Cortex of kidney (tissue), 1 donor: ENCODE data around the gene NOL12.
"Not testable (repeated sequence)": the region's sequence is repeated elsewhere in the genome, so short reads cannot be mapped to it uniquely, and the experiment has no call there.

Source experiments
- DNase-seq: peaks from one replicate; lab custom pipeline; 2025; lab: John Stamatoyannopoulos, UW

NOL12 gene, protein sequence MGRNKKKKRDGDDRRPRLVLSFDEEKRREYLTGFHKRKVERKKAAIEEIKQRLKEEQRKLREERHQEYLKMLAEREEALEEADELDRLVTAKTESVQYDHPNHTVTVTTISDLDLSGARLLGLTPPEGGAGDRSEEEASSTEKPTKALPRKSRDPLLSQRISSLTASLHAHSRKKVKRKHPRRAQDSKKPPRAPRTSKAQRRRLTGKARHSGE

GRCh38 chr22:37686002-37686982 lies at the start of gene NOL12:
TSS of gene NOL12 (plus strand) at chr22:37686343. CDS start at chr22:37686393, 50 bp downstream.
- no peak for DNase-seq

DNA sequence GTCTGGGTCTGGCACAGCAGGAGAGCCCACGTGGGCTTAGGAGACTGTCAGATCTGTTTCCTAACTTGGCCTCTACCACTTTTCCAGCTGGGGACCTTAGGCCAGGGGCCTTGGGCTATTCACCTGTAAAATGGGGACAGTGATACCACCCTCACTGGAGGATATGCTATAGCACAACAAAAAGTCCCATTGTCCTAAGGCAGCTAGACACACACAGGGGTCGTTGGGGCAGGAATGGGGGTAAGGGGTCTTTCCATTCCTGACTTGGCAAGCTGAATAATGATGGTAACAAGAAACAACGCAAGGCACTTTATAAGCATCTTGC lies 49.2 kb upstream of the NOL12 start:
- DNase-seq: no peak

DNA sequence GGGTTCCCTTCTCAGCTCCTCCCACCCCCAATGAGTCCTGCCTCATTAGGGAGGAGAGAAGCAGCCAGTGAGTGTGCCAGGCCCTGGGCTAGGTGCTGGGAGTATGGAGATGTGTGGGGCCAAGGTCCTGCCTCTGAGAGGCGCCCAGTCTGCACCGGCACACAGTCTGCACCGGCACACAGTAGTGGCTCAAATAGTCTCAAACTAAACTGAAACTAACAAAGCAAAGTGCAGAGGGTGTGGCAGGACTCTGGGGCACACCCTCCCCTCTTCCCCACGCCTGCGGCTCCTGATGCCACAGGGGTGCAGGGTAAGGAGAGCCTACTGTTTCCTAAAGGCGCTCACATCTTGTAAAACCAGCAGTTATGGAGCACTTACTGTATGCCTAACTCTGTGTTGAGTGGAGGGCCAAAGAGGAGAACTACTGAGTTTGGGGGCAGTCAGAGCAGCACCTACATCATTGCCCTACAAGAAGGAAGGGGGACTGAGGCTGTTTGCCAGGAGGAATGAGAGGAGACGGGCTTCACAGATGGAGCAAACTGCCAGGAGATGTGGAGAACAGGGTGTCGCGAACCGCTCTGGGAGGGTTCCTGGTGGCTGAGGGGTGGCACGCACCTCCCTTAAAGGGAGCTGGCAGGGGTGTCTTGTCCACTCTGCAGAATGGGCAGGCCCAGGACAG lies 47.6 kb upstream of the NOL12 start:
- no peak for DNase-seq

DNA sequence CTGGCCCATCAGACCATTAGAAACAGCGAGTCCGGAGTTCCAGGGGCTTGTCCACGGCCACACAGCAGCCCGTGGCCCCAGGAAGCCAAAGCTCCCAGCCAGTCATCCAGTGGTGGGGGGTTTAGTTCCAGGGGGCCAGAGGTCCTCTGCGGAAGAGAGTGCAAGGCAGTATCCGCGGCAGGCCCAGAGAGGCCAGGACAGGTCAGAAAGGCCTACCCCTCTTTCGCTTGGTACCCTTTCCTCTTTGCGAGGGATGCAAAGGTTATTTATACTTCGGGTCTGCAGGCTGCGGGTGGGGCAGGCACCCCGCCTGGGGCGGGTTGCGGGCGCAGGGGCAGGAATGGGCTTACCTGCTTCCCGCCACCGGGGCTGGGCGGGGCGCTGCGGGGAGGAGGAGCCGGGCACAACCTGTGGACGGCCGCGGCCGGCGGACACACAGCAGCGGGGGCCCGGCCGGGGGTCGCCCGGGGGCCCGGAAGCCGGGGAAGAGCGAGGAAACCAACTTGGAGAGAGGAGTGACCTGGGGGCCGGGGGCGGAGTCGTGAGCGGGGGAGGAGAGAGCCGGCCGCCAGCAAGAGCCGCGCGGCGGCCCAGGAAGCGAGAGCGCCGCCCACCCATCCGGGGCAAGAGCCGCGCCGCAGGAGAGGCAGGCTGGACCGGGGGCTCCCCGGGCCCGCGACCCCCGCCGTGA lies 46.9 kb upstream of the NOL12 start, which contains the start of gene SH3BP1:
SH3BP1 (plus strand) TSS at position 600 of the 691 bp plus-strand sequence. CDS start 119 bp downstream, outside the sequence.
- DNase-seq: no peak

DNA sequence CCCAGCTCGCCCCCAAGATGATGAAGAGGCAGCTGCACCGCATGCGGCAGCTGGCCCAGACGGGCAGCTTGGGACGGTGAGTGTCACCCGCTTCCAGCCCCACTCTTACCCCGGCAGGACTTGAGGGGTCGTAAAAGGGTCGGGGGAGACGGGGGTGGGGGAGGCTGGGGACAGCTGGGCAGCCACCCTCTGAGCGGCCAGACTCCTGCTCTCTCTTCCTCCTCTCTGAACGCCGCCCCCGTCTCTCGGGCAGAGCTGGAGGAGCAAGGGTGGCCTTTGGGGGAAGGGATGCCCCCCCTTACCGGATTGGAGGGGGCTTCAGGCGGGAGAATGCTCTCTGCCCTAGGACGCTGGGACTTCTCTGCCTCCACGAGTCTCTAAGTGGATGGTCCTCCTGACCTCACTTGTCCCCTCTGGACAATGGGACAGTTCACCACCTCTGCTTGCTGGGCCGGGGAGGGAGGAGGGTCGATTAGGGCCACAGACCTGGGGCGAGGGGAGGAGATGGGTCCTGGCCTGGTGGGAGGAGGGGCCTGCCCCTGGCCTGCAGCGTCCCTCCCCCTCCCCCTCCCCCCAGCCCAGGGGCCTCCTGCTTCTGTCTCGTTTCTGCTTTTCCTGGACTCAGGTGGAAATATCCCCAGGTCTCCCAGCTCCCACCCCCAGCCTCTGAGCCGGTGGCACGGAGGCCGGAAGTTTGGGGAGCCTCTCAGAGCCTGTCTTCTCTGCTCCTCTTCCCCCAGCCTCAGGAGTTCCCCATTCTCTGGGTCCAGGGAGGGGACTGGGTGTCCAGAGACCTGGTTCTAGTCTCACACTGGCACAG lies 46.2 kb upstream of the NOL12 start:
- no peak for DNase-seq

- no peak for DNase-seq
Observed at GRCh38 chr22:37640591-37641560, 45.3 kb upstream of the NOL12 start.

DNA sequence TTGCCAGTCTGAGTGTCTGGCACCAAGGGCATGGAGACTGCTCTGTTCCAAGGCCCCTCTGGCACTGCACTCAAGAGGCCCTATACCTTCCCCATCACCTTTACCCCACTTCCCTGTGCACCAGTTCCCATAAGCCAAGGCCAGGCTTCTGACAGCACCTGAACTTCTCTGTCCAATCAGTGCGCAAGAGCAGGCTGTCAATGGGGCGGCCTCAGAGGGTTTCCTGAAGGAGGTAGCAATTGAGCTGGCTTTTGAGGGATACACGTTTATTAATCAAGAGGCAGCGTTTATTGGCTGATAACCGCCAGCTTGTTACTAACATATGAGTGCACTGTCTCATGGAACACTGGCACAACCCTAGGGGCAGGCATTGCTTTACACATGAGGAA lies 44.6 kb upstream of the NOL12 start:
- DNase-seq: no peak

DNA sequence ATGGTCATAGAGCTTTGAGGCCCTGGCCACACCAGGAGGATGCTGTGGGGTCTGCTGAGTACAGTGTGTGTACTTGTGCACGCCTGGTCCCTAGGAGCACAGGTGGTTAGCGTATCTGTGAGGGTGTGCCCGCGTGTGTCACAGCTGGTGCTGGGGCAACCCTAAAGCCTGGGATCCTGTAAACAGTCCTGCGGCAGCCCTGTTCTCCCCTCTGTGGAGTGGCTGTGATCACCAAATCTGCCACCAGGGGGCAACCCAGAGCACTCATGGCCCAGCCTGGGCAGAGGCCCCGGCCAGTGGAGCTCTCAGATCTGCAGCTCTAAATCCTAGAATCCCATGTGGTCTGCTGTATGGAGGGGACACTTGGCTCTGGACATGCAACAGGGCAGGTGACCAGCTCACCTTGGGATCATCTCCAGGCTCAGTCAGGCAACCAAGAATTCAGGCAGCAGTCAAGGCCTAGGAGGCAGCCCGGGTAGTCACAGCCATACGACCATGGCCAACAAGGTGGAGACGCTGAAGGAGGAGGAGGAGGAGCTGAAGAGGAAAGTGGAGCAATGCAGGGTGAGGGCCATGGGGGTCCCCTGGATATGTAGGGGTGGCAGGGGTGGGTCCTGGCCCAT lies 42.8 kb upstream of the NOL12 start:
- DNase-seq: no peak

- DNase-seq: no peak
Observed at GRCh38 chr22:37647317-37647716, 38.8 kb upstream of the NOL12 start.

DNA sequence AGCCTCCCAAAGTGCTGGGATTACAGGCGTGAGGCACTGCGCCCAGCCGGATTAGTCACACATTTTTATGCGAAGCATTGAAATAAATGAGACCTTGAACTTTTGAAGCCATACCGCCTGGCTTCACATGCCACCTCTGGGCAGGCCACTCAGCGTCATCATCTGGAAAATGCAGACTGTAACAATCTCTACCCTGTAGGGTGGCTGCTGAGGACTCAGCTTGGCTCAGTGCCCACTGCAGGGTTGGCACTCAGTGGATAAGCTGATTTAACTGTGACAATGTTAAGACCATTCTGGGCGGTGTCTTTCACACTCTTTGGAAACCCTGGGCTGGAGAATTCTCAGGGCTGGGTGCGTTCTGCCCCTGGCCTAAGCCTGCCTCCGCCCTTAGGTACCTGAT lies 38.2 kb upstream of the NOL12 start:
- DNase-seq: no peak

DNA sequence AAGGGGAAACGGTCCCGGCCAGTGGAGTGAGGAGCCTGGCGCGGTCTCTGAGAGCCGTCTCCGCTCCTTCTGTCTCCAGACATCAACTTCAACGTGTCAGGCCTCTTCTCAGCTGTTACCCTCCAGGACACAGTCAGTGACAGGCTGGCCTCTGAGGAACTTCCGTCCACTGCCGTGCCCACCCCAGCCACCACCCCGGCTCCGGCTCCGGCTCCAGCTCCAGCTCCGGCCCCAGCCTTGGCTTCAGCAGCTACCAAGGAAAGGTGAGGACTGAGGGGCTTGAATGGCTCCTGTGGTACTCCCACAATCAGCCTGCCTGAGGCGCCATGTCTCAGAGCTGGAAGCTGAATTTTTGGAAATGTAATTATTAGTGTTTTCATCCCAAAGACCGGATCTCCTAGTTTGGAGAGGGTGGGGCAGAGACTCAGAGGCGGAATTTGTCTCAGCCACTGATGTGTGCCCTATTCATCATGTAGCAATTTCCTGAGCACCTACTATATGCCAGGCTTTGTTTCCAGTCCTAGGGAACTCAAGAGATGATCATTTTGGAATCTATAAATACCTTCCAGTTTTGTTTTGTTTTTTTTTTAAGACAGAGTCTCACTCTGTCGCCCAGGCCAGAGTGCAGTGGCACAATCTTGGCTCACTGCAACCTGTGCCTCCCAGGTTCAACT lies 35.5 kb upstream of the NOL12 start:
- DNase-seq: no peak

DNA sequence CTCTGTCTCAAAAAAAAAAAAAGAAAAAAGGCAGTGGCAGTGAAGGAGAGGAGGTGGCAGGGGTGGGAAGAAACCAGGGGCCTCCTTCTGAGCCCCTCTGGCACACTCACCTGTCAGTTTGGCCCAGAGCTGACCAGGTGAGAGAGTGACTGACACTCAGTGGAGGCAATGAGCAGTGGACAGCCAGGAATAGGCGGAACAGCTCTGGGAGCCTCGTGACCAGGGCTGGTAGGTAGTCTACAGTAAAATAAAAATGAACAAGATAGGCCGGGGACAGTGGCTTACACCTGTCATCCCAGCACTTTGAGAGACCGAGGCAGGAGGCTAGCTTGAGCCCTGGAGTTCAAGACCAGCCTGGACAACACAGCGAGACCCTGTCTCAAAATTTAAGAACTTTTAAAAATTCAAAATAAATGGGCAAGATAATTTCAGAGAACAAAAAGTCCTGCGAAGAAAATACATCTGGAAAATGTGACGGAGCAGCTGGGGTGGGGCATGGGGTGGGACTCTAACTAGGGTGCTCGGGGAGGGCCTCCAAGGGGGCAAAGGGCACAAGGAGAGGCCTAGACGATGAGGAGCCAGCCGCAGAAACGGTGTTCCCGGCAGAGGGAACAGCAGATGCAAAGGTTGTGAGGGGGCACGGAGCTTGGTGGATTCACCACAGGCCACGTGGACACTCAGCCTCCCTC lies 31.4 kb upstream of the NOL12 start:
- DNase-seq: no peak

DNA sequence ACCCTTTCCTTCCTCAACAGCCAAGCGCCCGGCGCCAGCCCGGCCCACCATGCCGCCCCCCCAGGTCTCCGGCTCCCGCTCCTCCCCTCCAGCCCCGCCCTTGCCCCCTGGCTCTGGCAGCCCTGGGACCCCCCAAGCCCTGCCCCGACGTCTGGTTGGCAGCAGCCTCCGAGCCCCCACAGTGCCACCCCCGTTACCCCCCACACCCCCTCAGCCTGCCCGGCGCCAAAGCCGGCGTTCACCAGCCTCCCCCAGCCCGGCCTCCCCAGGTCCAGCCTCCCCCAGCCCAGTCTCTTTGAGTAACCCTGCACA lies 30.9 kb upstream of the NOL12 start:
- no peak for DNase-seq

DNA sequence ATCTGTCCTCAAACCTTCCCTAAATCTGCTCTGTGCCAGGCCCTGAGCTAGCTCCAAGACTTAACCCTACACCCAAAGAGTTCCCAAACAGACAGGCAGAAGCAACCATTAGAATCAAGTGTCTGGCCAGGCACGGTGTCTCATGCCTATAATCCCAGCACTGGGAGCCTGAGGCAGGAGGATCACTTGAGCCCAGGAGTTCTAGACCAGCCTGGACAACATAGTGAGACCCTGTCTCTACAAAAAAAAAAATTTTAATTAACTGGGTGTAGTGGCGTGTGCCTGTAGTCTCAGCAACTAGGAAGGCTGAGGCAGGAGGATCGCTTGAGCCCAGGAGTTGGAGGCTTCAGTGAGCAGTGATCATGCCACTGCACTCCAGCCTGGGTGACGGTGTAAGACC lies 29.6 kb upstream of the NOL12 start:
- DNase-seq: not testable (repeated sequence)

DNA sequence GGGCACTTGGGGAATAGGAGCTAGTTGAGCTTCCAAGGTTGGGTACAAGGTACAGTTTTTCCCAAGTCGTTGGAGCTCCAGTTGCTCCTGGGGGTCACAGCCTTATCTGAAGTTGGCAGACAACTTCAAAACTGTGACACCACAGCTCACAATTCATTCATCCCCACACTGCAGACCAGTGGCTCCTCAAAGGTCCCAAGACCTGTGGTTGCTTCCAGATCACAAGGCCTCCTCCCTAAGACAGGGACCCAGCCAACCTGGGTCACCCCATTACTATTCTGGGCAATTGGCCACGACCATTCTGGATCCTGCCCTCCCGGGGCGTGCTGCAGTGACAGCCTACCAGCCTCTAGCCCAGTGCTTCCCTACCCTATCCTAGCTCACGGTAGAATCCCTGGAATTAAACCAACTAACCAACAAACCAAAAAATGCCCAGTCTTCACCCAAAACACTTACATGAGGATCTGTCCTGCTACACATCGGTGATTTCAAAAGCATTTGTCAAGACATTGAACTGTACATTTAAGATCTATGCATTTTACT lies 28.5 kb upstream of the NOL12 start:
- no peak for DNase-seq

DNA sequence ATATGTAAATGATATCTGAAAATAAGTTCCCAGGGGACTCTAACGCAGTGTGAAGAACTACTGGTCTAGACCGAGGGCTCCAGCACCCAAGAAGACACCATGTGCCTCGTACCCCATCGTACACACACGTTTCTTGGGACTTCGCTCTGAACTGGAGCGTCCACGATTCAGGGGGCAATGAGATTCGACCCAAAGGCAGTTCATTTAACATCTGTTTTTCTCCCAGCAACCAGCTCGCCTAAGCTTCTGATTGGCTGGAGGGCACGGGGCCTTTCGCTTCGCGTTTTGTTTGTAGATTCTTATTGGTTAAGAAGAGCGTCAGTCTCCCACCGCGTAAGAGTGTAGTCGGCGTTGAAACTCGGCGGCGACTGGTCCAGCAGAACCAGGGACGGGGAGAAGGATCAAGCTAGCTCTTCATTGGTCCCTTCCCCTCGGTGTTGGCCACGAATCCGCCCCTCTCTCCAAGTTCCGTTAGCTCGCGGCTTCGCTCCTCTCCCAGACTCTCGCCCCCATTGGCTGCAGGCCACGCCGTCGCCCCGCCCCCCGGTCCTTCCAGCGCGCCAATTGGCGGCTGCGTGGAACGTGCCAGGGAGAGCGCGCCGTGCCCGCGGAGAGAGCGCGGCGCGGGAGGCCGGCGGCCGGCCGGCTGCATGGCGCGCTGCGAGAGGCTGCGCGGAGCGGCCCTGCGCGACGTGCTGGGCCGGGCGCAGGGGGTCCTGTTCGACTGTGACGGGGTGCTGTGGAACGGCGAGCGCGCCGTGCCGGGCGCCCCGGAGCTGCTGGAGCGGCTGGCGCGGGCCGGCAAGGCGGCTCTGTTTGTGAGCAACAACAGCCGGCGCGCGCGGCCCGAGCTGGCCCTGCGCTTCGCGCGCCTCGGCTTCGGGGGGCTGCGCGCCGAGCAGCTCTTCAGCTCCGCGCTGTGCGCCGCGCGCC lies 27.7 kb upstream of the NOL12 start, which contains the start of gene PDXP:
PDXP (plus strand) TSS at position 591 of the 933 bp plus-strand sequence; CDS start at position 651, 60 bp downstream.
- no peak for DNase-seq
